ENCODE results near the gene PRKN.
"Not testable (repeated sequence)": the region's sequence is repeated elsewhere in the genome, so short reads cannot be mapped to it uniquely, and the experiment has no call there.

PRKN gene

GRCh38 chr6:161853657-161854056 lies 873.9 kb downstream of the PRKN start:
- H3K4me3 ChIP-seq (ENCODE audit: low read depth, low read length), result no peak overlapping the region
- no peak for TF ChIP-seq CTCF (IDR thresholded peaks at IDR 0.05; ENCODE audit: low read depth, low read length)

GRCh38 chr6:161851486-161851885 lies 876.1 kb downstream of the PRKN start:
- not testable (repeated sequence) for H3K4me3 ChIP-seq (ENCODE audit: low read depth, low read length)

GRCh38 chr6:161850562-161850961 lies 877.0 kb downstream of the PRKN start:
- TF ChIP-seq CTCF (IDR thresholded peaks at IDR 0.05; ENCODE audit: low read depth, low read length), result no peak
- H3K4me3 ChIP-seq (ENCODE audit: low read depth, low read length), result no peak overlapping the region

- no peak overlapping the region for H3K4me3 ChIP-seq (ENCODE audit: low read depth, low read length)
- no peak for TF ChIP-seq CTCF (IDR thresholded peaks at IDR 0.05; ENCODE audit: low read depth, low read length)
Observed at GRCh38 chr6:161847628-161848027, 879.9 kb downstream of the PRKN start.

- H3K4me3 ChIP-seq (ENCODE audit: low read depth, low read length), result no peak overlapping the region
- no peak for TF ChIP-seq CTCF (IDR thresholded peaks at IDR 0.05; ENCODE audit: low read depth, low read length)
Observed at GRCh38 chr6:161844804-161845203, 882.8 kb downstream of the PRKN start.

GRCh38 chr6:161843066-161843465 lies 884.5 kb downstream of the PRKN start:
- no peak for TF ChIP-seq CTCF (IDR thresholded peaks at IDR 0.05; ENCODE audit: low read depth, low read length)

GRCh38 chr6:161840380-161840779 lies 887.2 kb downstream of the PRKN start:
- no peak overlapping the region for H3K4me3 ChIP-seq (ENCODE audit: low read depth, low read length)
- no peak for TF ChIP-seq CTCF (IDR thresholded peaks at IDR 0.05; ENCODE audit: low read depth, low read length)

More at GRCh38 chr6:161843066-161843465, 884.5 kb downstream of the PRKN start:
- no peak overlapping the region for H3K4me3 ChIP-seq (ENCODE audit: low read depth, low read length)

GRCh38 chr6:161838306-161839035 lies 889.1 kb downstream of the PRKN start:
- TF ChIP-seq CTCF (IDR thresholded peaks at IDR 0.05; ENCODE audit: low read depth, low read length), result no peak

More at GRCh38 chr6:161838306-161839035, 889.1 kb downstream of the PRKN start:
- no peak overlapping the region for H3K4me3 ChIP-seq (ENCODE audit: low read depth, low read length)

Measured in WI38 (cell line).